Cardiac septum (tissue), 1 donor: ENCODE results near the gene DCUN1D2. TPM values are rescaled to one million over a fixed set of nuclear protein-coding genes. Genes with fewer than 3 reads are reported as not detected.

Experiments used
- DNase-seq: peaks from one replicate; pipeline ENCODE4 v3.0.0-alpha.2; 2020; ENCODE audit warnings: low spot score
- intact Hi-C: fragments of 100-400 bp; cut with DNase I; formaldehyde crosslinking; loops from one replicate; pipeline ENCODE4 v1.14.0; 2022
- total RNA-seq: library from RNA; stranded (reverse); fragmentation: NEBNext Ultra II Directional; extraction: Animal tissue kit (Norgen Biotek cat#: 25700); gene quantifications from one replicate; pipeline ENCODE4 v1.2.1, GENCODE V29; 2021
- donor health status: DM: no; HTN: no; CAD: no.

DCUN1D2 gene
- total RNA-seq, 1 donor from 2014 or later = 134 TPM

DNA sequence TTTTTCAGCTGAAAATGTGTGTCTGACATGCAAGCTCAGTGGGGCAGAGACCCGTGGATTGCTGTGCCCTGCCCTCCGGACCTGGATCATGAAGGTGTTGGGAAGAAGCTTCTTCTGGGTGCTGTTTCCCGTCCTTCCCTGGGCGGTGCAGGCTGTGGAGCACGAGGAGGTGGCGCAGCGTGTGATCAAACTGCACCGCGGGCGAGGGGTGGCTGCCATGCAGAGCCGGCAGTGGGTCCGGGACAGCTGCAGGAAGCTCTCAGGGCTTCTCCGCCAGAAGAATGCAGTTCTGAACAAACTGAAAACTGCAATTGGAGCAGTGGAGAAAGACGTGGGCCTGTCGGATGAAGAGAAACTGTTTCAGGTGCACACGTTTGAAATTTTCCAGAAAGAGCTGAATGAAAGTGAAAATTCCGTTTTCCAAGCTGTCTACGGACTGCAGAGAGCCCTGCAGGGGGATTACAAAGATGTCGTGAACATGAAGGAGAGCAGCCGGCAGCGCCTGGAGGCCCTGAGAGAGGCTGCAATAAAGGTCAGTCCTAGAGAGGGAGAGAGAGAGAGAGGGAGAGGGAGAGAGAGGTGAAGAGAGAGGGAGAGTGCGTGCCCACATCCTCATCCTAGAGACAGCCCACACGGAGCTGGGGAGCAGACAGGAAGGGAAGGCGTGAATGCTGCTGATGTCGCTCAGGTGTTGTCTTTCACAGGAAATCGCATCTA lies 5.1 kb upstream of the DCUN1D2 start:
- intact Hi-C loops = no loop called here
- no peak for DNase-seq

DNA sequence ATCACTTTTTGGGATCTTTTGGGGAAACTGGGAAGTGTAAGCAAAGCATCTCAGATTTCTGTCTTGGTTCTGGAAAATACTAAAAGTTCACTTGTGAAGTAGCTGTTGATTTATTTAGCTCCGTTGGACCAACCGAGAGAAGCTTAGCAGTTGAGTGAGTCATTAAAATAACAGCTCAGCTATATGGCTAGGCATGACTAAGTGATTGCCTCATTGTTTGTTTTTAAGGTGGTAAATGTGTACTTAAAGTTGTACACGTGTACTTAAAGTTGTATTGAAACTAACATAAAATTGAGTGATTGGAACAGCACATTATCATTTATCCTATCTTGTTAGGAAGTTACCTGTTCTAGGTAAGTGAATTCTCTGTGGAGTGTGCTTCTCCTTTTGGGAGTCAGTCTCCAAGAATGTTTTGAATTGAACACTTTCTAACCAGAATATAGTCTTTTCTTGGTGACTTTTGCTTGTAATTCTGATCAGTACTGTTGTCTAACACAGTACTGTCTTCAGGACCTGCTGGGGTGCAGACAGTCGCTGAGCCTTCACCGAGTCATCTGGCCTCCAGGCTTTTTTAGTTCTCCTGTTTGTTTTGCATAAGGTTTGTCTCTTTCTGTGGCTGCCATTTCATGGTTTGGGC lies 2.9 kb upstream of the DCUN1D2 start:
- DNase-seq = no peak
- intact Hi-C loops = loop anchor here (5.0 kb wide), 1 partner anchor 36 kb away; no protein-coding TSS in a partner anchor

DNA sequence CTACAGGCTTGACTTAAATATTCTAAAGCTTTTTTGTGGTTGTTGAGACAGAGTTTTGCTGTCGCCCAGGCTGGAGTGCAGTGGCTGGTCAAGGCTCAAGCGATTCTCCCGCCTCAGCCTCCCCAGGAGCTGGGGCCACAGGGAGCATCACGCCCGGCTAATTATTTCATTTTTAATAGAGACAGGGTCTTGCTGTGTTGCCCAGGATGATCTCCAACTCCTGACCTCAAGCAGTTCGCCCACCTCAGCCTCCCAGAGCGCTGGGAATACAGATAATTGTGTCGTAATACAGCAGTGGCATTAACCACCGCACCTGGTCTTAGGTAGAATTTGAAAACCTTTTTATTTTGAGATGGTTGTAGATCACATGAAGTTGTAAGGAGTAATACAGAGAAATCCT lies 1.5 kb upstream of the DCUN1D2 start:
- intact Hi-C loops = loop anchor here (5.0 kb wide), 1 partner anchor 35 kb away; no protein-coding TSS in a partner anchor
- DNase-seq = no peak

DNA sequence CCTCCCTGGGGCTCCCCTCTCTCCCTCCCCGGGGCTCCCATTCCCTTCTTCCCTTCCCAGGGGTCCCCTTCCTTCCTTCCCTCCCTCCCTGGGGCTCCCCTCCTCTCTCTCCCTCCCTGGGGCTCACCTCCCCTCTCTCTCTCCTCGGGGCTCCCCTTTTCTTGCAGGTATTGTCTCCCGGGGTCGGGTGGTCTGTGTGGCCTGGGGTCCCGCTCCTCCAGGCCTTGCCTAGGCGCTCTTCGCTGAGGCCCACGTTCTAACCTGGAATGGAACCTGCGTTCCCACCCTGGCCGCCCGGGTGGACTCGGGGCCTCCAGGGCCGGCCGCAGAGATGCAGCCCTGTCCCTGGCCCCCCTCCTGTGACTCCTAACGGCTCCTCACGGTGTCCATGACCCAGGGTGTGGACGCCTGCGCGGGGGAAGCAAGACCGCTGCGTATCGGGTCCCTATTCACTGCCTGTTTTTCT lies 940 bp upstream of the DCUN1D2 start:
- intact Hi-C loops = loop anchor here (5.0 kb wide), 1 partner anchor 34 kb away; no protein-coding TSS in a partner anchor
- DNase-seq = no peak

DNA sequence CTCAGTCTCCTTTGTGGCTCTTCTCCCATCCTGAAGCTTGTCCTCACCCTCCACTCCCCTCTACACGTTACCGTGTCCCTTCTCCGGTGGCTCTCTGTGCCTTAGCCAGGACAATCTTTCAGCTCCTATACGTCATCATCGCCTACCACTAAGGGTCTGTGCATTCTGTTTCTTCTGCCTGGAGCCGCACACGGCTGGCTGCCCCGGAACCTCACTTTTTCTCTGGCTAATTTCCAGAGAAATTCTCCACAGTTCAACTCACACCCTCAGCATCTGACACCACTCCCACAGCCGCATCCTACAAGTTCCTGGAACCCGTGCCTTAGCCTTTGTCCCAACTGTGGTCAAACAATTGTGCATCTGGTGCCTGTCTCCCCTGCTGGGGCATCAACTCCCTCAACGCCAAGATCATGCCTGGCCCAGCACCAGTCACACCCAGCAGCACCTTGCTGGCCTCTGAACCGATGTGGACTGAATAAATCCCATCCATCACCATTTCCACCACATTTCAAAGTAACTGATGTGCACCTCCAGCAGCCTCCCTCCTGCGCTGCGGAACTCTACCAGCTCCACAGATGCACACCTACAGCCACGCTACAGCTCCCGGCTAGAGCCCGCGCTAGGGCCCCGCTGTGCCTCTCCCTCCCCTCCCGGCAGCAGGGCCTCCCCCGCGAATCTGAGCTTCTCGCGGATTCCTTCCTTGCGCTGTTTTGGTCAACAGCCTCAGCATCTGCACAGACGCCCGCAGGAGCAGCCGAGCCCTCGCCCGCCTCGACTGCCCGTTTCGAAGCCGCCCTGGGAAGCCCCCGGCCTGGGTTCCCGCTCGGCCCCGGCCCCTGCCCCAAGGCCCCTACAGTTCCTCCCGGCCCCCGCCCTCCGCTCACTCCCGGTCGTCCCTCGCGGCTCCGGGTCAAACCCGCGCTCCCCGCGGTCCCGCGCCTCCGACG lies 689 bp downstream of the DCUN1D2 start:
- DNase-seq = no peak

DNA sequence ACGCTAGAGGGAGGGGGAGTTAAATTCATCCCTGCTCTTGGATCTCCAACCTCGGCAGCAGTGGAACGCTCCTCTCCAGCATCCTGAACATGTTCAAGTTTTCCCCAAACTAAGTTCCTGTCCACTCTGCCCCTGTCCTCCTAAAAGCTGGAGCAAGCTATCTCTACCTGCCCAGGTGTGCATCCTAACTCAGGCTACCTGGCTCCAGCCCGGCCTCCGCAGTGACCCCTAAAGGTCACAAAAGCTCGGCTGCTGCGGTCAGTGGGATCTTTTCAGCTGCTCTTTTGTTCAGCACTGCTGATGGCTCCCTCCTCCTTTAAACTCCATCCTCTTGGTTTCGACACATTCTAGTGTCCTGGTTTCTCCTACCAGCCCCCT lies 1.4 kb downstream of the DCUN1D2 start:
- no peak for DNase-seq
- intact Hi-C loops = no loop called here

More for the DNA sequence above, 689 bp downstream of the DCUN1D2 start:
- intact Hi-C loops = loop anchor here (5.0 kb wide), 1 partner anchor 33 kb away; no protein-coding TSS in a partner anchor

DNA sequence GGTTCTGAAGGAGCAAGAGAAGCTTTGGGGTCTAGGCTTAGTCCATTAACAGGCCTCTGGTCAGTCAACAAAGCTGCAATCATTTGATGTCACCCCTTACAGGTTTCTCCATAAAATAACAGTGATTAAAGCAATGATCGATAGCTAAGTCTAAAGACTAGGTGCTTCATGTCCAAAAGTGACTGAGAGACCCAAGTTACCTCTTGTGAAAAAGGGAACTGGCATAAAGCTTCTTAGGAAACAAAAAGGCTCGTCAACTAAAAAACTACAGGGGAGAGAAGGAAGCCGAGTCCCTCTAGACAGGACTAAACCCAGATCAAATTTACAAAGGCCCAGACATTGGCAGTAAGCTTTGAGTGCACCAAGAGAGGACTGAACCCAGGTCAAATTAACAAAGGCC lies 2.2 kb downstream of the DCUN1D2 start:
- DNase-seq = no peak
- intact Hi-C loops = no loop called here

DNA sequence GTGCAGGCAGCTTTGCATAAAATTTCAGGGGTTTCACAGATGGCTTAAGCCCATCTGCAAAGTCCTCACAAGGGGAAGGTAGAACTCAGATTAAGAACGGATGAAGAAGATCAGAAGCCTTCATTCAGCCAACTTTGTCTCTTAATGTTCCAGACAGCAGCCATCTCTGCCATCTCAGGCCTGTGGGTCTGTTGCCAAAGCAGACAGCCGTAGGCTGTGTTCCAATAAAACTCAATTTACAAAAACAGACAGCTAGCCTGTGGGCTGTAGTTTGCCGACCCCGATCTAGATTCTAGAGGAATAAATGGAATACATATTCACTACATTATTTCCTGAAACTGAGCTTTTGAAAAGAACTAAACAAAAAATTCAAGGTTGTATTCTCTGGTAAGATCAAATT lies 3.8 kb downstream of the DCUN1D2 start:
- intact Hi-C loops = no loop called here
- DNase-seq = no peak

DNA sequence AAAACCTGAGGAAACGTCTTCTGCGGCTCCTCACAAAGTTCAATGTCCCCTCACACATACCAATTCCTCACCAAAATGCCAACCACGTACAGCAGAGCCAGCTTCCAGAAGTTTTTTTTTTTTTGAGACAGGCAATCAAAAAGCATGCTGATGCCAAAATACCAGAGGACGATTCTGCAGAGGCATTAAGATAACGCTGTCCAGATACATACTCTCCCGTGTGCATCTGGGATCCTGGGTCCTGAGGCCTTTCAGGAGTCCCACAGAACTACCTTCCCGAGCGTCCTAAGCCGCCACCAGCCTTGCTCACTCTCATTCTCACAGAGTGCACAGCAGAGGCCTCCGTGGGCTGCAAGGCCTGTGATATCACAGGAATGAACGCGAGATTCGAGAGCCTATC lies 5.0 kb downstream of the DCUN1D2 start:
- intact Hi-C loops = loop anchor here (2.0 kb wide), 1 partner anchor 15 kb away; no protein-coding TSS in a partner anchor
- DNase-seq = no peak

DNA sequence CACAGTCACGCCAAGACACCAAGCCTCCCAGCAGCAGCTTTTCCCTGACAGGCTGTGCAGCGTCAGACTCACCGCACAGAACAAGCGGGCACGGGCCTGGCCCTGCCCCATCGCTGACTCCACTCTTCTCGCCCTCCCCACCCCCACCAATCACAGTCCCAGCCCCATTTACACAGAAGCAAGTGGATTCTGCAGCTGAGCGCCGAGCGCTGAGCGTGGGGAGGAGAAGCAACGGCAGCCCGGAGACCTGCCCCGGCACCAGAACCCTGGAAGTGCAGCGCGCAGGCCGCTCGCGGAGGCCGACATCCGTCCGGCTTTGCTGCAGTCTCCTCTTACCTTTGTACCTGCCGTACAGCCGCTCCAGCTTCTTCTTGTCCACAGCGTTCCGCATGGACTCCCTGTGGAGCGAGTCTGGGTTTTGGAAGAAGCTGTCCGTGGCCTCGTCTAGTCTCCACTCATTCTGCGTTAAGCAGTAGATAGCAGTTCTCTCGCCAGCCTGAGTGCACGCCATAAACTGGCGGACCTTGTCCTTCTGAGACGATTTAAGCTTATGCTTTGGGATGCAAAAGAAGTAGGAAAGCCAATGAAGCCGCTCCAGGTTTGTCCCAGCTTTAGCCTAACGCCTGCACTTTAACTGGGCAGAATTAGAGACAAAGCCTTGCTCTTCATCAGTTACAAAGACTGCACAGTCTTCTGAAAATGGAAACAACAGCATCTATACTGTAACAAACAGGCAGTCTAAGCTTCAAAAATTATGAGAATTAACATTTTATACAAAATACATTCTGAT lies 6.8 kb downstream of the DCUN1D2 start:
- DNase-seq = no peak
- intact Hi-C loops = loop anchor here (2.0 kb wide), 1 partner anchor 17 kb away; no protein-coding TSS in a partner anchor

DNA sequence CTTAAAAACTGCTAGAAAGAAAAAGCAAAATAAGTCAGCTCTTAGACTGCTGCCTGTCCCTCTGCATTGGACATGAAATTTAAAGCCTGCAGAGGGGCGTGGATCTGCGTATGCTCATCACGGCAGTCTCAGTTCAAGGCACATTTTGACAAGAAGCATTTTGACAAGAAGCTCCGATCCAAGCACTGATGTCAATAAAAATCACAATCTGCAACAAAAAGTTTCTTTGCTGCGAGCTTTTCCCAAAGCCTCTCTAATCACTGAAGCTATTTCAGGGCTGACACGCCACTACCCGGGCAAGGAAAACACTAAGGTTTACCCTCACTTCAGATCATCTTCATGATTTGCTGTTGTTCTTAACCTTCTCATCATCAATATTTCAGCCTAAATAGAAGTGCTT lies 7.4 kb downstream of the DCUN1D2 start:
- DNase-seq = no peak
- intact Hi-C loops = no loop called here

DNA sequence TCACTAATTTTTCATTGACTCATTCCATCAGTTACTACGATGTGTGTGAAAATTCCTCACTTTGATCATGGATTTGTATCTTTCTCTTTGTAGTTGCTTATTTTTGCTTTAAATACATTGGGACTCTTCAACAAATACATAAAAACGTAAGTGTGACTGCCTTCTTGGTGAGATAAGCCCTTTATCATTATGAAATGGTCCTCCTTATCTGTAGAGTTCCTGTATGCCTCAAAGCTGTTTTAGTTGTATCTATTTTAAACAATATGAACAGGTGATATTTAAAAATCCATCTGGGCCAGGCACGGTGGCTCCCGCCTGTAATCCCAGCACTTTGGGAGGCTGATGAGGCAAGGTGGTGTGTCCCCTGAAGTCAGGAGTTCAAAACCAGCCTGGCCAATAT lies 11.3 kb downstream of the DCUN1D2 start:
- intact Hi-C loops = no loop called here
- no peak for DNase-seq

DNA sequence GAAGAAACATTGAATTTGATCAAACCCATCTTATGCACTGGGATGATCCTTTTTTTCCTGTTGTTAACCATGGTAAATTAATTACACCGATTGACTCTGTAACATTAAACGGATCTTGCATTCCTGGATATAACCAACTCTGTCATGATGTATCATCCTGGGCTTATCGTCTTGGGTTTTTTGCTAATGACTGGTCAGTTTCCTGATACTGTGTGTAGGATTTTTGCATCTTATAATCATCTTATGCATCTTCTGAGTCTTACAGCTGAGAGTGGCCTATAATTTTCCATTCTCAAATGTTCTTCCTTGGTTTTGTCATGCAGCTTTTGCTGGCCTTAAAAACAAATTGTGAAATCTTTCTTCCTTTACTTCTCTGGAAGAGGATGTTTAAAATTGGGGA lies 12.8 kb downstream of the DCUN1D2 start:
- intact Hi-C loops = no loop called here
- no peak for DNase-seq

DNA sequence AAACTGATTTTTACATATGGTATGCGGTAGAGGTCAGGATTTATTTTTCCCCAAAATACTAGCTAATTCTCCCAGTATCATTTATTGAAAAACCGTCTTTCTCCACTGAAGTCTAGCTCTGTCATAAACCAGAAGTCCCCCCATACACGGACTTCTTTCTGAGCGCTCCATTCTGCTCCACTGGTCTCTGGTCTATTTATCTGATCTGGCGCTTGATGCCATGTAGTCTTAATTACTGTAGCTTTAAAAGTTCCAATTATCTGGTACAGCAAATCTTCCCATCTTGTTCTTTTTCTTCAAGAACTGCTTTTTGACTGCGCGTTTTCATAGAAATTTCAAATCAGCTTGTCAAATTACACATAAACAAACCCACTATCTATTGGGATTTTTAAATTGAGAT lies 13.7 kb downstream of the DCUN1D2 start:
- intact Hi-C loops = no loop called here
- DNase-seq = no peak

DNA sequence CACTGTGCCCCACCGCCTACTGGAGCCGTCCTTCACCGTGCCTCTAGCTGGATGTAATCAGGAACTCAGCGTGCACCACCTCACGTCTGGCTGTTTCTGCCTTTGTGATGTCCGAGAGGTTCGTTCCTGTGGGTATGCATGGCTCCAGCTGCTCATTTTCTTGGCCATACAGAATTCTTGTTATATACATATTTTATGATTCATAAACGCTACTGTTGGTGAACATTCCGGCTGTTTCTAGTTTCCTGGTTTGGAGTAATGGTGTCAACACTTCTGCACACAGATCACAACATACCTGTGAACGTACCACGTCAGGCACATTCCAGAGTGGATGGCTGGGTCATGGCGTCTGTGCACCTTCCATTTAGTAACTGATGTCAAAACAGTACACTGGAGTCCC lies 14.6 kb downstream of the DCUN1D2 start:
- intact Hi-C loops = no loop called here
- DNase-seq = no peak

DNA sequence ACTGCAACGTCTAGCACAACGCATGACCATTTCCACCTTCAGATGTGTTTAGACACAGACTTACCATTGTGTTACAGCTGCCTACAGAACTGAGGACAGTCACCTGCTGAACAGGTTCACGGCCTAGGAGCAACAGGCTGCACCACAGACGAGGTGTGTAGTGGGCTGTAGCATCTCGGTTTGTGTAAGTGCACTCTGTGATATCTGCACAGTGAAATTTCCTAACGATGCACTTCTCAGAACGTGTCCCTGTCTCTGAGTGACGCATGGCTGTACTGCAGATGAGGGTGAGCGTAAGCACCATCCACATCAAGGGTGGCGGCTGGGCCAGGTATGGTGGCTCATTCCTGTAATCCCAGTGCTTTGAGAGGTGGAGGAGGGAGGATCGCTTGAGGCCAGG lies 15.2 kb downstream of the DCUN1D2 start:
- intact Hi-C loops = no loop called here
- DNase-seq = no peak

DNA sequence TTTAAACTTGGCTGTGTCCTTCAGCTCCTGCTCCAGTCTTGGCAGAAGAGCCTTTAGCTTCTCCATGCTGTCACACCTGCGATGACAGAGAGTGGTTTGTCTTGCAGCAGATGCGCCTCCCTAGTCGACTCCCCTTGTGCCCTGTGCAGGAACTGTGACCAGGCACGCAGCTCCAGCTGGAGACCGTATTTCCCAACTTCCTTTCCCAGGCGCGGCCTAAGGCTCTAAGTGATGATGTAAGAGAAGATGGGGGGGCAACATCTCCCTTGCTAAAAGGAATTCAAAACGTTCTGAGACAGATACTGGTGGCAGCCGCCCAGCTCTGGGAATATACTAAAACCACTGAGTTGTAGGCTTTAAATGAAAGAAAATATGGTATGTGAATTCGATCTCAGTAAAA lies 16.3 kb downstream of the DCUN1D2 start:
- no peak for DNase-seq
- intact Hi-C loops = loop anchor here (5.0 kb wide), 1 partner anchor 83 kb away; no protein-coding TSS in a partner anchor

DNA sequence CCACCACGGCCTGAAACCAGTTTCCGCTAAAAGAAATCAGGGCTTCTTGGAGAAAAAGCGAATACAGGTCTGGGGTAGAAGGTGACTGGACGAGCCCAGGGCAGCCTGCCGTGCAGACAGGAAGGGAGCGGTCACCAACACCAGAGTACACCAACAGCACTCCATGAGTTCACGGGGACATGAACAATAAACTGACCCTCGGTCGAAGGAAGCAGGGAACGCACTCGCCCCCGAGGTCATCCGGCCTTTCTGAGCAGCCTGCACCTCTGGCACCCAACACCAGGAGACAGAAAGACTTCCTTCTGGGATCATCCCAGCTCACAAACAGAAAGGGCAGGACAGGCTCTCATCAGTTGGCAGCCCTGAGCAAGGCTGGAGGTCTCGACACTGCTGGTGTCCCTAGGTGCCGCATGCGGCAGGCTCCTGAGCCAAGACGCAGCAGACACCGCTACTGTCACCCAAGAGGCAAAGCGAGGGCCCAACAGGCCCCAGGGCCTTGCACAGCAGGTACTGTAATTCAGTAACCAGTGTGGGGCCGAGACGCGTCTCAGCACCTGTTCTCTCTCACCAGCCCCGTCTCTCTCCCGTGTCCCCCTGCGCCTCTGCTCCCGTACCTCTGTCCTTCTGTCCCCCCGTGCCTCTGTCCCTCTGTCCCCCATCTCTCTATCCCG lies 18.0 kb downstream of the DCUN1D2 start:
- no peak for DNase-seq
- intact Hi-C loops = loop anchor here (5.0 kb wide), 1 partner anchor 85 kb away; no protein-coding TSS in a partner anchor
